GM12892 (cell line): ENCODE results near the gene CDH9. TPM values are rescaled to one million over a fixed set of nuclear protein-coding genes. Genes with fewer than 3 reads are reported as not detected.

Experiments used
- DNase-seq: peaks from one replicate; pipeline ENCODE4 v3.0.0; 2011; ENCODE audit not compliant: insufficient read length
- FAIRE-seq: peaks from 2 replicates; lab custom pipeline; 2011; peaks lifted over from hg19 to GRCh38; lab: Jason Lieb, UNC
- POLR2A ChIP-seq: IDR thresholded peaks from 2 replicates; pipeline ENCODE4 v1.6.1; 2011; ENCODE audit warnings: low read depth, low read length, control low read depth
- POLR2AphosphoS5 ChIP-seq: IDR thresholded peaks from 2 replicates; pipeline ENCODE4 v1.6.1; 2011; ENCODE audit warnings: low read depth, low read length, control low read depth
- TAF1 ChIP-seq: IDR thresholded peaks from 2 replicates; pipeline ENCODE4 v1.6.1; 2011; ENCODE audit warnings: low read depth, mild to moderate bottlenecking, control low read depth, low read length, borderline replicate concordance
- polyA plus RNA-seq: library from polyadenylated mRNA; unstranded; fragments of >200 nt; gene quantifications from one replicate; pipeline ENCODE4 v1.2.1, GENCODE V29; 2012; ENCODE audit warnings: missing spikeins, inconsistent platforms; ENCODE audit not compliant: missing spikeins

The CDH9 gene, protein sequence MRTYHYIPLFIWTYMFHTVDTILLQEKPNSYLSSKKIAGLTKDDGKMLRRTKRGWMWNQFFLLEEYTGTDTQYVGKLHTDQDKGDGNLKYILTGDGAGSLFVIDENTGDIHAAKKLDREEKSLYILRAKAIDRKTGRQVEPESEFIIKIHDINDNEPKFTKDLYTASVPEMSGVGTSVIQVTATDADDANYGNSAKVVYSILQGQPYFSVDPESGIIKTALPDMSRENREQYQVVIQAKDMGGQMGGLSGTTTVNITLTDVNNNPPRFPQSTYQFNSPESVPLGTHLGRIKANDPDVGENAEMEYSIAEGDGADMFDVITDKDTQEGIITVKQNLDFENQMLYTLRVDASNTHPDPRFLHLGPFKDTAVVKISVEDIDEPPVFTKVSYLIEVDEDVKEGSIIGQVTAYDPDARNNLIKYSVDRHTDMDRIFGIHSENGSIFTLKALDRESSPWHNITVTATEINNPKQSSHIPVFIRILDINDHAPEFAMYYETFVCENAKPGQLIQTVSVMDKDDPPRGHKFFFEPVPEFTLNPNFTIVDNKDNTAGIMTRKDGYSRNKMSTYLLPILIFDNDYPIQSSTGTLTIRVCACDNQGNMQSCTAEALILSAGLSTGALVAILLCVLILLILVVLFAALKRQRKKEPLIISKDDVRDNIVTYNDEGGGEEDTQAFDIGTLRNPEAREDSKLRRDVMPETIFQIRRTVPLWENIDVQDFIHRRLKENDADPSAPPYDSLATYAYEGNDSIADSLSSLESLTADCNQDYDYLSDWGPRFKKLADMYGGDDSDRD
- polyA plus RNA-seq, result not detected

DNA sequence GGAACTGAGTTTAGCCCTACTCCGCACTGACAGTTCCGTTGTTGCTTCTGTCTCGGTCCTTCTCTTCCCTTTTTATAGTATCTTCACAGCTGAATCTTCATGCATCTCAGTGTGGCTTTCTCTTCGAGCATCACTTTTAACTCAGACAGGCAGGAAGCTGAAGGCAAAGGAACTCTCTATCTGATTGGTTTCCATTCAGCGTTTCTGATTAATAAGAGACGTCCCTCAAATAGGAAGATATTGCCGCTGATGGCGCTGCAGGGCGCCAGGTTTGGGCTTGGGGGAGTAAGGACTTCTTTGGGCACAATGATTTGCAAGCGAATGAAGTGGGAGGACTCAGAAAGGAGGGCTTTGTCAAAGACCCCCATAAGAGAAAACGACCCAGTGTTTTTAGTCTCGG is at the start of gene CDH9:
CDH9 (minus strand) TSS at position 111 of the 400 bp plus-strand sequence. CDS start 50,253 bp downstream, outside the sequence.
- TF ChIP-seq POLR2AphosphoS5, result no peak
- TF ChIP-seq TAF1, result no peak
- no peak for TF ChIP-seq POLR2A
- no peak for DNase-seq
- no peak for FAIRE-seq

DNA sequence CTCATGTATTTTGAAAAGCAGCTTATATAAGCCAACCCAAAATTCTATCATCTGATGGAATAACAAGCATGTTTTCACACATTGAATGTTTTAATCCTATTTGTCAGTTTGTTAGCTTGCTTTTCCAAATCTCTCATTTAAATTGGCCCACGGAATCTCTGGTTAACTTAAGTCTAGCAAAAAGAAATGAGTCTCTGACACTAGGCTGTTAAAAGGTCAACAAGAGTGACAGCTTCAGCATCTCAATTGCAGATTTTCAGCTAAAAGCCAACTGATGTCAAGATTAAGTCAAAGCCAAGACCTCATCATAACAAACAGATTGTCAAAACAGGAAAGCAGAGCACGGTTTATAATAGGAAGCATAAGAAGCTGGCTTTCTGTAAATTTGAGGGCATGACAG is 49.4 kb upstream of the CDH9 start:
- FAIRE-seq (no peak), DNase-seq (no peak)
- TF ChIP-seq POLR2A, result no peak
- TF ChIP-seq TAF1, result no peak
- TF ChIP-seq POLR2AphosphoS5, result no peak

DNA sequence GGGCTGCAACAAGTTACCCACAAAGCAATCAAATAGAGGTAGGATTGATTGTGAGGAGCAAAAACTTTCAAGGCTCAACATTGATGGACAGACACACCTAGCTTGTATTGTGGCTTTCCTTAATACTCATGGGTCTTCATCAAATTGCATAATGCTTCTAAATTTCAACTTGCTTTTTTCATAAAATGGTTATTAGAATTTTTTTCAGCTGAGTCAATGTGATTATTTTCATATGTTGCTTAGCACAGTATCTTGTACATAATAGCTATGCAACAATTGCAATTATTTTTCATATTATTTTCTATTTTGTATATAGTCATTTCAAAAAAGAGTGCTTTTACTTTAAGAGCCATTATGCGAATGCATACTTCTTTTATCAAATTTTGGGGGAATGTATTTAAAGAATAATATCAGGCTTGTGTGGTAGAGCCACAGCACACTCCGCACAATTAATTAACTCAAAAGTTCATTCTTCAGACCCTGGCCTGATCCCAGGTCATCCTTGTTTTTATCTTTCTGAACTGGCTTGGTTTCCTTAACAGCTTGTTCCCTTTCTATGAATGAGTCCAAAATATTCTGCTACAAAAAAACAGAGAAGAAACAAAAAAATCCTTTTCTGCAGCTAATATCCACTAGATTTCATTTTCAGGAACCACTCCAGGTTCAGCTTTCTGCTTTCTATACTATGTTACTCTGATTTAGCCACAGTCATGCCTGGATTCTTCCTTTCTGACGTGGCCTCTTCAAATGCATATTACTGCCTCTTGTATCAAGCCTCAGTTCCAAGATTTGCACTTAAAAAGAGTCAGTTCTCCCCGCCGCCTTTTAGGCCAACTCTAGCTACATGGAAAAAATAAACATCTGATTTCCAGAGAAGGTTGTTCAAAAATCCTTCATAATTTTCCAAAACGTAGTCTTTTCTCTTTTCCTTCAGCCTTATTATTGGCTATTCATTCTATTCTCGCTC is 45.3 kb upstream of the CDH9 start:
- DNase-seq (no peak), FAIRE-seq (no peak)
- TF ChIP-seq POLR2AphosphoS5 (no peak), POLR2A (no peak), TAF1 (no peak)

DNA sequence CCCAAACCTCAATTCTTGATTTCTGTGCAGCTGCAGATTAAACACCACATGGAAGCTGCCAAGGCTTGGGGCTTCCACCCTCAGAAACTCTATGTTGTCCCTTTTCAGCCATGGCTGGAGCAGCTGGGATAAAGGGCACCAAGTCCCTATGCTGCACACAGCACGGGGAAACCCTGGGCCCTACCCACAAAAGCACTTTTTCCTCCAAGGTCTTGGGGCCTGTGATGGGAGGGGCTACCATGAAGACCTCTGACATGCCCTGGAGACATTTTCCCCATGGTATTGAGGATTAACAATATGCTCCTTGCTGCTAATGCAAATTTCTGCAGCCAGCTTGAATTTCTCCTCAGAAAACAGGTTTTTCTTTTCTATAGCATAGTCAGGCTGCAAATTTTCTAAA is 41.8 kb upstream of the CDH9 start:
- DNase-seq, result no peak
- FAIRE-seq, result no peak
- no peak for TF ChIP-seq TAF1
- TF ChIP-seq POLR2A, result no peak
- TF ChIP-seq POLR2AphosphoS5, result no peak

DNA sequence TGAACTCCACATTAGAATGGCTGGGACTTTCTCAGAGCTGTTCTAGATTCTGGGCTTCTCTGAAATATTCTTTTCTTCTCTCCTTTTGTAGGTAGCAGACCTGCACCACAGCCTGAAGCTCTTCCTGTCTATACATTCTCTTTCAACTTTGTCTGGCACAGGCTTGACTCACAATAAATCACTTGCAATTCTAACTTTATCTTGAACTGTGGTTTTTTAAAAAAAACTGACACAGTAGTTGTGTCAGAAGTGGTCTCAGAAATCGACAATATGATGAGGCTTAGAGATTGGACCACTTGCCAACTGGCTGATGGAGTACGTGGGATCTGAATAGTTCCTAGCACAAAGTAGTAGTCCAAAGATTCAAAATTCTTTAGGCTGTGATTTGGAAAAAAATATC is 24.1 kb upstream of the CDH9 start:
- FAIRE-seq (no peak), DNase-seq (no peak)
- TF ChIP-seq POLR2A (no peak), POLR2AphosphoS5 (no peak), TAF1 (no peak)

DNA sequence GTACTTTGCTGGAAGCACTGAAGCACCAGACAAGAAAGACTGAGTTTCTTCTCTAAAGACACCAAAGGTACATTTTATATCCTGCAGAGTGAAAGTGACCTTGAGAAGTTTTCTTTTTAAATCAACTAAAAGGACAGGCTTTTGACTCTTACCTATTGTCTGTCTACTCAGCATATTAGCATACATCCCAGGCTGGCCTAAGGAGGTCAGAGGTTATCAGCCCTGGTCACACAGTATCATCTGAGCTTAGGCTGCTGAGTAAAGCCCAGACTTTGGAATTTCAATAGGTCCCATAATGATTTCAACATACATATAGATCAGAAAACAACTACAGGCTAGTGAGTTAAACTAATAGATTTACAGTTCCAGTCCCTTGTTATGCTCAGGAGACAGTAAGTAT is 10.1 kb upstream of the CDH9 start:
- no peak for DNase-seq
- TF ChIP-seq TAF1 (no peak), POLR2A (no peak), POLR2AphosphoS5 (no peak)
- no peak for FAIRE-seq

DNA sequence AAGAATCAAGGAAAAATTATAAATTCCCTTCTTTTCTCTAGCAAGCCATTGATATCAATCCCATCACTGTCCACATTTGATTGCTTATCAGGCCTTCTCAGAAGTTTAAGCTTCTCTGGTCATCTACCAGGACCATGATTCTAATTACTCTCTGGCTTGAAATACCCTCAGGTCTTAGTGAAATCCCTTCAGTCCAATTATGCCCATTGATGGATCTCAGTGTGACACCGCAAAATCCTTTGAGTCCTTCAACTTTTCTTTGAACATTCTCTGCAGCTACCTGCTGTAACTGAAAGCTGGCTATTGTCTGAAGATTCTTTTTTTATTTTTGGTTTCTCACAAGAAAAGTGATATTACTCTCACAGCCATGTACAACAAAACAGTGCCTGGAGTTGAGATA is 3.0 kb upstream of the CDH9 start:
- no peak for TF ChIP-seq POLR2A
- TF ChIP-seq TAF1, result no peak
- no peak for TF ChIP-seq POLR2AphosphoS5
- no peak for DNase-seq
- no peak for FAIRE-seq

DNA sequence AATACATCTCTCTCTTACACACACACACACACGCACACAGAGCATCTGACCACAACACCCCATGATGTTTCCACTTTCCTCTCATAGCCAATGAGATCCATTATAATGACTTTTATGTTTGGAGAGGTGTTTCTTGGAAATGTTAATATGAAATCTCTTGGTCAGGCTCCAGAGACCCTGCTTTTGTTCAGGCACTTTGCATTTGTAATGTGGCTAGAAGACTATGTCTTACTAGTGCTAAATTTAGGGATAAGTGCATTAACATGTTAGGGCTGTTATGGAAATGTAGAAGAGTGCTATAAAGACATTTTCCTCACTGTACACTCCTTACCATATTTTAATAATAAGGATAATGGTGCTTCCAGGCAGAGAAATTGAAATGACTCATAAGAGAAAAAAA is 3.8 kb downstream of the CDH9 start:
- no peak for TF ChIP-seq TAF1
- no peak for TF ChIP-seq POLR2A
- no peak for TF ChIP-seq POLR2AphosphoS5
- FAIRE-seq (no peak), DNase-seq (no peak)

DNA sequence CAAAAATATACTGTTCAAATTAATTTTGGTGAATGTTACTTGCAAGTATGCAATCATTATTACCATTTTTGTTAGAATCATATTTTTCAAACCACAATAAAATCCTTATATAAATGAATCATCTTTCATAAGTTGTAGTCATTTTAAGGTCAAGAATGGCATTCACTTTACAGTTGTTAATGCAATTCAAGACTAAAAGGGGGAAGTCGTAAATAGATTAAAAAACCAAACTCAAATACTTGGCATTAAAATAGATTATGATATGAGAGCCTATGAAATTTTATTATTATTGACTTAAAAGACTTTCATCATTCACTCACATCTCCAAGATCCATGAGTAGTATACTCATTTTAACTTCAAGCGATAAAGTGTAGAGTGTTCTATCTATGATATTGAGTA is 11.6 kb downstream of the CDH9 start:
- DNase-seq (no peak), FAIRE-seq (no peak)
- no peak for TF ChIP-seq POLR2AphosphoS5
- TF ChIP-seq POLR2A, result no peak
- TF ChIP-seq TAF1, result no peak

DNA sequence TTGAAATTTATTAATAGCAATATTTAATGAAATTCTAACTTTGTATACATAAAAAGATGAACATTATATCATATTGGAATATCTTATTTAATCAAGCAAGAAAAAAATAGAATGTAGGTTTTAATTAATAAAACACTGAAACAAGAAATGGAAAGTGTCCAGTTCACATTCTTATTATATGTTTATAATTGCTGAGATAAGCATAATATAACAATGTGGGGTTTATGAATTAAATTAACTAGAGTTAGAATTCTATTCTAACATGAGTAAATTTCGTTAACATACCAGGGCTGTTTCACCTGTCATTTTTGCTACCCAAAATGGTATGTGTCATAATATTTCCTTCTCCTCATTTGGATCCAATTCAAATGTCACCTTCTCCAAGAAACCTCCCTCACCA is 12.3 kb downstream of the CDH9 start:
- FAIRE-seq, result no peak
- TF ChIP-seq POLR2AphosphoS5, result no peak
- no peak for TF ChIP-seq POLR2A
- TF ChIP-seq TAF1, result no peak
- no peak for DNase-seq

DNA sequence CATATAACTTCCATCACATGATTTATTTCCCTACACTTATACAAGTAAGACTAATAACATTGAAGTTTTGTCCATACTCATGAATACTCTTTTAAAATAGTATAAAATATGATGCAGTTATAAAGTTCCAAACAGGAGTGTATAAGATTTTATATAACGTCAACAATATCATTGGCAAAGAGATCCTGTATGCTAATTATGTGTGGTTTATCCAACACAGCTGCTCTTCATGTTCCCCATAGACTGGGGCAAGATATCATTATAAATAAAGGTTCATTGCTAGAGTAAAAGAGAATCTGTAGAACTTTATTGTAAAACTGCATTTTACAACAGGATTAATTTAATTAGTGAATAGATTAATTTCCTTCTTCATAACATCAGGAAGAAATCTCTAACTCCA is 16.9 kb downstream of the CDH9 start:
- FAIRE-seq (no peak), DNase-seq (no peak)
- TF ChIP-seq POLR2A, result no peak
- no peak for TF ChIP-seq POLR2AphosphoS5
- no peak for TF ChIP-seq TAF1
